ENCODE measurements around the gene GPR31. TPM values are rescaled to one million over a fixed set of nuclear protein-coding genes. Genes with fewer than 3 reads are reported as not detected.

Gene GPR31
- total RNA-seq, 1 donor from 2014 or later, result not detected

DNA sequence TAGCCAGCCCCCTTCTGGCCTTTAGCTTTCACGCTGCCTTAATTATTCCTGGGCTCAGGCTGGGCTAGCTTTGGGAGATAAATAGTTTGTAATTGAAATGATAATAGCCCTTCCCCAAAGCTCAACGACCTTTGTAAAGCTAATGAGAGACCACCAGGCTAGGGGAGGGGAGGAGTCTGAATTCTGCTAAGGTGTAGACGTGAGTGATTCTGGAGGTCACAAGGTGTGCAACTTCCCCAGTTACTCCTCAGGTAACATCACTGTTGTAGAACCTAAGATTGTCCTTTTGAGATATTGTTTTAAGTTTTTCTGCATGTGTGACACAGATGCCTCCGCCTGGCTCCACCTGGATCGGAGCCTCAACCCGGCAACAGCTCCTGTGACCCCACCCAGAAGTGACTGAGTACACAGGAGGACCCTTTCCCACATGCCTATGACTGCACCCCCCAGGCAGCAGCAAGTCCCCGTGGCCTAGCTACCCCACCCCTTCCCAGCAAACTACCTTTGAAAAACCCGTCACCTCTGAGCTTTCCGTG, 5.8 kb upstream of the GPR31 start:
- no peaks in the 10 kb centered on the region for H3K4me1 Mint-ChIP-seq (ENCODE audit: low read depth, unreplicated experiment)
- Histone ChIP-seq H3K27ac (ENCODE audit: low read depth, low read length) (no peak overlapping the region), H3K4me2 (ENCODE audit: low read length) (no peak overlapping the region), H4K20me1 (ENCODE audit: insufficient read depth, low read length) (no peaks in the 10 kb centered on the region), H3K9me3 (ENCODE audit: insufficient read depth, low read depth, low read length) (no peaks in the 10 kb centered on the region), H3K36me3 (ENCODE audit: insufficient read depth, low read length) (no peaks in the 10 kb centered on the region), H2AFZ (ENCODE audit: low read depth, low read length) (no peak overlapping the region), H3K9ac (ENCODE audit: low read length) (no peak overlapping the region), H3K79me2 (ENCODE audit: insufficient read depth, low read length) (no peaks in the 10 kb centered on the region), H3K4me1 (ENCODE audit: insufficient read depth, low read length) (no peaks in the 10 kb centered on the region), H3K27me3 (ENCODE audit: insufficient read depth, low read length) (no peaks in the 10 kb centered on the region), H3K4me3 (ENCODE audit: insufficient read depth, low read depth, low read length) (no peak overlapping the region)
- H3K36me3 Mint-ChIP-seq (ENCODE audit: low read depth, unreplicated experiment), result no peaks in the 10 kb centered on the region
- H3K27ac Mint-ChIP-seq (ENCODE audit: unreplicated experiment), result no peak overlapping the region
- H3K9me3 Mint-ChIP-seq (ENCODE audit: unreplicated experiment), result peaks cover 4% of the 10 kb centered on the region
- H3K4me3 Mint-ChIP-seq (ENCODE audit: unreplicated experiment), result no peak overlapping the region
- no peak for DNase-seq (ENCODE audit: low read depth)
- no peak for TF ChIP-seq EZH2 (IDR thresholded peaks at IDR 0.05; ENCODE audit: insufficient read depth, low read length)
- TF ChIP-seq, protein P1, sequence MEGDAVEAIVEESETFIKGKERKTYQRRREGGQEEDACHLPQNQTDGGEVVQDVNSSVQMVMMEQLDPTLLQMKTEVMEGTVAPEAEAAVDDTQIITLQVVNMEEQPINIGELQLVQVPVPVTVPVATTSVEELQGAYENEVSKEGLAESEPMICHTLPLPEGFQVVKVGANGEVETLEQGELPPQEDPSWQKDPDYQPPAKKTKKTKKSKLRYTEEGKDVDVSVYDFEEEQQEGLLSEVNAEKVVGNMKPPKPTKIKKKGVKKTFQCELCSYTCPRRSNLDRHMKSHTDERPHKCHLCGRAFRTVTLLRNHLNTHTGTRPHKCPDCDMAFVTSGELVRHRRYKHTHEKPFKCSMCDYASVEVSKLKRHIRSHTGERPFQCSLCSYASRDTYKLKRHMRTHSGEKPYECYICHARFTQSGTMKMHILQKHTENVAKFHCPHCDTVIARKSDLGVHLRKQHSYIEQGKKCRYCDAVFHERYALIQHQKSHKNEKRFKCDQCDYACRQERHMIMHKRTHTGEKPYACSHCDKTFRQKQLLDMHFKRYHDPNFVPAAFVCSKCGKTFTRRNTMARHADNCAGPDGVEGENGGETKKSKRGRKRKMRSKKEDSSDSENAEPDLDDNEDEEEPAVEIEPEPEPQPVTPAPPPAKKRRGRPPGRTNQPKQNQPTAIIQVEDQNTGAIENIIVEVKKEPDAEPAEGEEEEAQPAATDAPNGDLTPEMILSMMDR (IDR thresholded peaks at IDR 0.05; ENCODE audit: insufficient read depth, low read depth, low read length), result no peak
- H3K27me3 Mint-ChIP-seq (ENCODE audit: low read depth, unreplicated experiment), result peaks cover 23% of the 10 kb centered on the region
- no peak for FAIRE-seq

DNA sequence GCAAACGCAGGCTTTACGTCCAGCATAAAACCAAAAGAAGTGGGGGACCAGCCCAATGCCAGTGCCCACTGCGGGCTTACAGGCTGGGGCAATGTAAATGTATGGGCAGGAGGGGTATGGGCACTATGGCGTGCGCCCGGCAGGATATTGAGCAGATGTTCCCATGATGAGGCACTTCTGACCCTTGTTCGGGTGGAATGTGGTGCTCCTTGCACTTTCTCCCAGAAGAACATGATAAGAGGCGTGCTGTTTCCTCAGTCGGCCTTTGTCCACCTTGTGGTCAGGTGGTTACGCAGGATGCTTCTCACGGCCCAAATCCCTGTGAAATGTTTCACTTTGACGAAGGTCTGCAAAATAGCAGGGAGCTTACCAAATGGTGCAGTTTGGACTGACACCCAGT, 4.8 kb upstream of the GPR31 start:
- no peak for FAIRE-seq

More for the DNA sequence above, 4.8 kb upstream of the GPR31 start:
- no peak overlapping the region for H3K27ac Mint-ChIP-seq (ENCODE audit: unreplicated experiment)
- H3K4me3 Mint-ChIP-seq (ENCODE audit: unreplicated experiment), result no peak overlapping the region
- H3K4me3 ChIP-seq (ENCODE audit: insufficient read depth, low read depth, low read length), result no peak overlapping the region
- no peak overlapping the region for H3K9ac ChIP-seq (ENCODE audit: low read length)
- peaks cover 21% of the 10 kb centered on the region for H3K27me3 Mint-ChIP-seq (ENCODE audit: low read depth, unreplicated experiment)
- no peak overlapping the region for H3K4me2 ChIP-seq (ENCODE audit: low read length)
- H3K27ac ChIP-seq (ENCODE audit: low read depth, low read length), result no peak overlapping the region
- H3K36me3 ChIP-seq (ENCODE audit: insufficient read depth, low read length), result no peaks in the 10 kb centered on the region
- H3K79me2 ChIP-seq (ENCODE audit: insufficient read depth, low read length), result no peaks in the 10 kb centered on the region
- TF ChIP-seq, protein P1 (IDR thresholded peaks at IDR 0.05; ENCODE audit: insufficient read depth, low read depth, low read length), result no peak
- no peak for TF ChIP-seq EZH2 (IDR thresholded peaks at IDR 0.05; ENCODE audit: insufficient read depth, low read length)
- DNase-seq (ENCODE audit: low read depth), result no peak
- no peaks in the 10 kb centered on the region for H3K27me3 ChIP-seq (ENCODE audit: insufficient read depth, low read length)
- no peaks in the 10 kb centered on the region for H3K4me1 ChIP-seq (ENCODE audit: insufficient read depth, low read length)
- no peaks in the 10 kb centered on the region for H3K4me1 Mint-ChIP-seq (ENCODE audit: low read depth, unreplicated experiment)
- H4K20me1 ChIP-seq (ENCODE audit: insufficient read depth, low read length), result no peaks in the 10 kb centered on the region
- H3K9me3 ChIP-seq (ENCODE audit: insufficient read depth, low read depth, low read length), result no peaks in the 10 kb centered on the region
- peaks cover 9% of the 10 kb centered on the region for H3K9me3 Mint-ChIP-seq (ENCODE audit: unreplicated experiment)
- H3K36me3 Mint-ChIP-seq (ENCODE audit: low read depth, unreplicated experiment), result no peaks in the 10 kb centered on the region
- H2AFZ ChIP-seq (ENCODE audit: low read depth, low read length), result no peak overlapping the region

Data from astrocyte (in vitro differentiated cells and primary cell).